WTC11 (cell line): ENCODE results near the gene TMEM31.

ENCODE experiments used
- AFF4 ChIP-seq: sonication (generic); formaldehyde crosslinking; IDR thresholded peaks from 2 replicates; pipeline ENCODE4 v1.8.1; 2023; ENCODE audit warnings: mild to moderate bottlenecking, missing genetic modification reagents, borderline replicate concordance
- CBFB ChIP-seq: sonication (generic); formaldehyde crosslinking; IDR thresholded peaks from 2 replicates; pipeline ENCODE4 v1.8.1; 2022; ENCODE audit warnings: mild to moderate bottlenecking, low read depth, missing genetic modification reagents
- TF ChIP-seq, protein P1 (sequence below): fragments of 200-600 bp; IDR thresholded peaks from 2 replicates; pipeline ENCODE4 v1.8.0; 2022; ENCODE audit warnings: antibody characterized with exemption

DNA sequence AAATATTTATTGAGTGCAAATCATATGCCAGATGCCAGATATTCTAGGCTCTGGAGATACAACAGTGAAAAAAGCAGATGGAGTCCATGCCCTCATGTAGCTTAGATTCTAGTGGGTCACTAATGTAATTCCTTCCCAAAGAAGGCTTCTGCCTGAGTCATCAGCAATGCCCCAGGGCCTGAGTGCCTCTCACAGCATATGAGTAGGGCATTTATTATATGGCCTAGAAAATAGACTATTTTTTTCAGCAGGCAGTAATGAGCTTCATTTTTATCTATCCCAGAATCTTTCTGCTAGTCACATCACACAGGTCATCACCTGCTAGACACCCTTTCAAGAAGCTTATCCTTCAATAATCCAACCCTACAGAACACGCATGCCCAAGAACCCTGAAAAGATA lies 22.3 kb downstream of the TMEM31 start:
- TF ChIP-seq, protein P1, sequence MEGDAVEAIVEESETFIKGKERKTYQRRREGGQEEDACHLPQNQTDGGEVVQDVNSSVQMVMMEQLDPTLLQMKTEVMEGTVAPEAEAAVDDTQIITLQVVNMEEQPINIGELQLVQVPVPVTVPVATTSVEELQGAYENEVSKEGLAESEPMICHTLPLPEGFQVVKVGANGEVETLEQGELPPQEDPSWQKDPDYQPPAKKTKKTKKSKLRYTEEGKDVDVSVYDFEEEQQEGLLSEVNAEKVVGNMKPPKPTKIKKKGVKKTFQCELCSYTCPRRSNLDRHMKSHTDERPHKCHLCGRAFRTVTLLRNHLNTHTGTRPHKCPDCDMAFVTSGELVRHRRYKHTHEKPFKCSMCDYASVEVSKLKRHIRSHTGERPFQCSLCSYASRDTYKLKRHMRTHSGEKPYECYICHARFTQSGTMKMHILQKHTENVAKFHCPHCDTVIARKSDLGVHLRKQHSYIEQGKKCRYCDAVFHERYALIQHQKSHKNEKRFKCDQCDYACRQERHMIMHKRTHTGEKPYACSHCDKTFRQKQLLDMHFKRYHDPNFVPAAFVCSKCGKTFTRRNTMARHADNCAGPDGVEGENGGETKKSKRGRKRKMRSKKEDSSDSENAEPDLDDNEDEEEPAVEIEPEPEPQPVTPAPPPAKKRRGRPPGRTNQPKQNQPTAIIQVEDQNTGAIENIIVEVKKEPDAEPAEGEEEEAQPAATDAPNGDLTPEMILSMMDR, result no peak
- TF ChIP-seq CBFB (CRISPR knock-in tag), result no peak
- no peak for TF ChIP-seq AFF4 (CRISPR knock-in tag)
